Heart left ventricle (tissue), 16 donors: ENCODE results near the gene OTOGL. TPM values are rescaled to one million over a fixed set of nuclear protein-coding genes. Genes with fewer than 3 reads are reported as not detected.

ENCODE experiments used
- ATAC-seq, 4 donors: fragments of 200-7000 bp; cut with Tn5 transposase; one replicate each; pipeline ENCODE4 v1.9.1; 2020 to 2022; ENCODE audit warnings: moderate library complexity in 4 of 4, mild to moderate bottlenecking in 3 of 4, moderate number of reproducible peaks in 1 of 4
- DNase-seq, 5 donors: peaks; one replicate each; pipeline ENCODE4 v3.0.0-alpha.2; 2020
- H3K27ac ChIP-seq, 12 donors: fragments of 200-600 bp; sonication (generic) in 4 of 12; one replicate each; pipeline versions ENCODE4 v1.5.0 to v1.8.0; 2016 to 2022; ENCODE audit warnings: mild to moderate bottlenecking in 2 of 12
- H3K27me3 ChIP-seq, 9 donors: fragments of 200-600 bp; sonication (generic) in 2 of 9; one replicate each; pipeline versions ENCODE4 v1.5.1 to v1.8.0; 2016 to 2022; ENCODE audit warnings: mild to moderate bottlenecking in 3 of 9
- H3K36me3 ChIP-seq, 9 donors: fragments of 200-600 bp; sonication (generic) in 2 of 9; one replicate each; pipeline versions ENCODE4 v1.5.0 to v1.8.0; 2018 to 2022; ENCODE audit warnings: mild to moderate bottlenecking in 2 of 9
- H3K4me1 ChIP-seq, 12 donors: fragments of 200-600 bp; sonication (generic) in 4 of 12; one replicate each; pipeline versions ENCODE4 v1.5.0 to v1.8.0; 2016 to 2022; ENCODE audit warnings: mild to moderate bottlenecking in 3 of 12
- H3K4me3 ChIP-seq, 12 donors: fragments of 200-600 bp; sonication (generic) in 4 of 12; one replicate each; pipeline versions ENCODE4 v1.5.0 to v1.8.0; 2017 to 2022; ENCODE audit warnings: mild to moderate bottlenecking in 9 of 12, moderate library complexity in 4 of 12
- H3K9me3 ChIP-seq, 12 donors: fragments of 200-600 bp; sonication (generic) in 4 of 12; one replicate each; pipeline versions ENCODE4 v1.5.0 to v1.8.0; 2016 to 2022; ENCODE audit warnings: mild to moderate bottlenecking in 1 of 12
- POLR2A ChIP-seq, 2 donors: fragments of 450-650 bp; IDR thresholded peaks; one replicate each; pipeline ENCODE4 v1.6.1; 2017; ENCODE audit warnings: antibody characterized with exemption in 2 of 2, mild to moderate bottlenecking in 2 of 2, moderate library complexity in 2 of 2
- WGBS, 4 donors: extraction: QIAGEN DNeasy Blood & Tissue Kit in 2 of 4; methylation state at CpG; one replicate each; pipeline versions ENCODE4 v1.1.5 to v1.1.7; 2013 to 2018; 5-methylcytosine and 5-hydroxymethylcytosine counted together
- intact Hi-C, 10 donors: fragments of 100-400 bp; cut with DNase I; formaldehyde crosslinking; loops; one replicate each; pipeline versions ENCODE4 v1.11.1 to v1.14.2; 2022
- polyA plus RNA-seq, 2 donors: library from polyadenylated mRNA; stranded (reverse); fragments of 200-250 nt; gene quantifications; one replicate each; pipeline ENCODE4 v1.2.3, GENCODE V29; 2013
- total RNA-seq, 9 donors: library from RNA; depleted of rRNA in 2 of 9; stranded (reverse); fragments of >200 nt in 2 of 9; fragmentation: NEBNext Ultra II Directional in 3 of 9; extraction: Animal tissue kit (Norgen Biotek cat#: 25700) in 3 of 9; gene quantifications; one replicate each; pipeline versions ENCODE4 v1.1.0 to v1.2.4, GENCODE V29; 2016 to 2023
- TF ChIP-seq, protein P1 (sequence below), 12 donors: fragments of 200-600 bp; sonication (generic) in 4 of 12; IDR thresholded peaks; one replicate each; pipeline versions ENCODE4 v1.5.0 to v1.8.0; 2018 to 2022; ENCODE audit warnings: antibody characterized with exemption in 12 of 12, mild to moderate bottlenecking in 5 of 12
- donor health status: ischemic (EF 13 %, LVEDD 7.1; RV severe dilation, severe dysfunction).
- donor health status: healthy with polysubstance abuse.
- donor health status: DM: no; HTN: yes; CAD: no.
- donor health status: DM: no; HTN: no; CAD: no.
- donor health status: ischemic (EF 25% LVEDD 6.9; RV normal size, moderate dysfunction).
- donor health status: ischemic (EF 25% LVEDD 5.7; RV mildly dilated, moderate dysfunction).
- donor health status: healthy.
- donor health status: DM: yes; HTN: yes; CAD: no.
- donor health status: ischemic (EF 35%, LVEDD 5.7; RV mildly dilated, moderate dysfunction).
- donor health status: nonischemic (EF 11% LVEDD 7.7; RV severe dilation, severe dysfunction).
- donor health status: DM: yes; HTN: yes; CAD: no.
- donor health status: PGD.
- donor health status: ischemic (EF 29% LVEDD 5.4; RV normal size, mild dysfunction).
- donor health status: nonischemic (EF 23%, LVEDD 6.1; RV moderate dilation, normal function).

The OTOGL gene
- total and polyA plus RNA-seq, 11 donors: 0.05 to 1.3 (median 0.27) TPM

DNA sequence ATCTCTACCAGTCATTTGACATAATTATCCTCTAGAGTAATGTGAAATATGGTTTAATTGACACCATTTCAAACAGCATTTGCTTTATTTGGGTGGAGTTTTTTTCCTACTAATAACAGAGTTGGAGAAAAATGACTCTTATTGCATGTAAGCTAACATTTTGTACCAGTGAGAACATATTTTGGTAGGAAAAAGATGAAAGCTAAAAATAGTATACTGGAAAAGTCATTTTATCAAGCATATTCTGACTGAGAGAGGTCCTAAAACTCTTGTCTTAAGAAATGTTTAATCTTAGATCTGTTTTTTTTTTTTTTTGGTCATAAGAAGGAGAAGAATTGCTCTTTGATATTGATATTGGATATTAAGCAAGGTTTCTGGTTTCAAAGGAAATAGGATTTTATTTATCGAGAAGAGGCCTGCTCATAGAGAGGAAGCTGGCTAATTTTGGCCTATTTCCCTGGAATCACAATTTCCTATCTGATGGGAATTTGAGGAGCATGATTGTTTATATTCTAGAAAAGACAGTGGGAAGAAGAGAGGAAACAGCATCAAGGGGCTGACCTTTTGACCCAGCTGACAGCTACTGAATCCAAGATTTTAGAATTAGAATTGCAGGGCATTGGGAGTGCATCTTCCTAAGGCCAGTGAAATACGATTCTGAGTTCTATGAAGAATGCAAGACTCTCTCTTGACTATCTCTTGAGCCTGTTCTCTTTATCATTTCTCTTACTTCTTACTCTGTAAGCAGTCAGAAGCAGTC lies 19.4 kb downstream of the OTOGL start:
- TF ChIP-seq POLR2A (IDR thresholded peaks at IDR 0.05): no peak
- TF ChIP-seq, protein P1, sequence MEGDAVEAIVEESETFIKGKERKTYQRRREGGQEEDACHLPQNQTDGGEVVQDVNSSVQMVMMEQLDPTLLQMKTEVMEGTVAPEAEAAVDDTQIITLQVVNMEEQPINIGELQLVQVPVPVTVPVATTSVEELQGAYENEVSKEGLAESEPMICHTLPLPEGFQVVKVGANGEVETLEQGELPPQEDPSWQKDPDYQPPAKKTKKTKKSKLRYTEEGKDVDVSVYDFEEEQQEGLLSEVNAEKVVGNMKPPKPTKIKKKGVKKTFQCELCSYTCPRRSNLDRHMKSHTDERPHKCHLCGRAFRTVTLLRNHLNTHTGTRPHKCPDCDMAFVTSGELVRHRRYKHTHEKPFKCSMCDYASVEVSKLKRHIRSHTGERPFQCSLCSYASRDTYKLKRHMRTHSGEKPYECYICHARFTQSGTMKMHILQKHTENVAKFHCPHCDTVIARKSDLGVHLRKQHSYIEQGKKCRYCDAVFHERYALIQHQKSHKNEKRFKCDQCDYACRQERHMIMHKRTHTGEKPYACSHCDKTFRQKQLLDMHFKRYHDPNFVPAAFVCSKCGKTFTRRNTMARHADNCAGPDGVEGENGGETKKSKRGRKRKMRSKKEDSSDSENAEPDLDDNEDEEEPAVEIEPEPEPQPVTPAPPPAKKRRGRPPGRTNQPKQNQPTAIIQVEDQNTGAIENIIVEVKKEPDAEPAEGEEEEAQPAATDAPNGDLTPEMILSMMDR (IDR thresholded peaks at IDR 0.05): no peak
- peaks cover 0 to 10% (median 0%) of the 10 kb centered on the region in 12 donors for H3K9me3 ChIP-seq
- no peaks in the 10 kb centered on the region for H3K27me3 ChIP-seq
- DNase-seq: peak in 3 of 5 donors; percentile 20 to 38 (median 26)
- peak in 1 of 4 donors; percentile 29 for ATAC-seq
- peaks cover 0 to 35% (median 9%) of the 10 kb centered on the region in 12 donors for H3K4me1 ChIP-seq
- WGBS, 4 donors: 29 to 40% (median 40%) methylated on average over 2 of the region's 2 CpGs
- no peak overlapping the region for H3K4me3 ChIP-seq
- intact Hi-C loops: no loop called here
- no peaks in the 10 kb centered on the region for H3K36me3 ChIP-seq
- peak overlapping the region in 11 of 12 donors; percentile 7 to 77 (median 43) for H3K27ac ChIP-seq

DNA sequence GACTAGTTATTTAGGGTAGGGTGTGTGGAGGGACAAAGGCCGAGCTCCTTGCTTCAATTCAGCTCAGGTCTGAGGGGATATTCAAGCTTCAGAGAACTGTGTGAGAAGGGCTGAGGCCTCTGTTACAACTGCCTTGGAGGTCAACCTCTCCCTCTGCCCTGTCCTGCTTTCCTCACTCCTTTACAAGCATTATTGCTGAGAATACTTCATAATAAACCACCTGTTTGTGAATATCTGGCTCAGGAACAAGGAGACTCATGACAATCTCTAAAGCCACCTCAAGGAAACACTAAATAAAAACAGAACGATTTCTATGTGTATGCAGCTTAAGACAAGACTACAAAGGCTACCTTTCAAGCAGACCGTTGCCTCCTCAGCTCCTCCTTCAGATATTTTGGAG lies 21.7 kb downstream of the OTOGL start:
- DNase-seq (no peak), ATAC-seq (no peak)
- no peaks in the 10 kb centered on the region for H3K9me3 ChIP-seq
- H3K36me3 ChIP-seq: no peaks in the 10 kb centered on the region
- no peaks in the 10 kb centered on the region for H3K27me3 ChIP-seq
- no peak overlapping the region for H3K4me3 ChIP-seq
- H3K4me1 ChIP-seq: peaks cover 0 to 35% (median 9%) of the 10 kb centered on the region in 12 donors
- TF ChIP-seq POLR2A (IDR thresholded peaks at IDR 0.05): no peak
- TF ChIP-seq, protein P1 (IDR thresholded peaks at IDR 0.05): no peak
- H3K27ac ChIP-seq: peak overlapping the region in 1 of 12 donors; percentile 10
- 80 to 89% (median 86%) methylated on average over 3 of the region's 3 CpGs for WGBS, 4 donors
- intact Hi-C loops: no loop called here

DNA sequence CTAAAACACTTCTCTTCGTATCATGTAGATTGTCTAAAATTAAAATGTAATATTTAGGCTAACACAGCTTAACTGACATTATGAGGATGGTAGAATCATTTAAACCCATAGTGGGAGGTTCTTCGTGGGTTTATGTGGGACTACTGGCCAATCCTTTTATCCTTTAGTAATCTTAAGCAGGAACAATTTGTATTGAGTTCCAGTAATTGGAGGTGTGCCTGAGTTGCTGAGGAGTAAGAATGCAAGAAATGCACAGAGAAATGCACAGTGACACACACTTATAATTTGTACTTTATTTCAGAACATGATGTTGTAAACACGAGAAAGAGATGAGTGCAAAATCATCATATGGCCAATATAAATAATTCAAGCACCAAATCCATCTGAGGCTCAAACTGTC lies 22.3 kb downstream of the OTOGL start:
- ATAC-seq (no peak), DNase-seq (no peak)
- Histone ChIP-seq H3K9me3 (no peaks in the 10 kb centered on the region), H3K27ac (no peak overlapping the region), H3K36me3 (no peaks in the 10 kb centered on the region), H3K4me3 (no peak overlapping the region), H3K27me3 (no peaks in the 10 kb centered on the region), H3K4me1 (peaks cover 0 to 35% (median 9%) of the 10 kb centered on the region in 12 donors)
- intact Hi-C loops: no loop called here
- WGBS, 4 donors: 73 to 82% (median 77%) methylated on average over 3 of the region's 3 CpGs
- TF ChIP-seq POLR2A (IDR thresholded peaks at IDR 0.05): no peak
- TF ChIP-seq, protein P1 (IDR thresholded peaks at IDR 0.05): no peak

DNA sequence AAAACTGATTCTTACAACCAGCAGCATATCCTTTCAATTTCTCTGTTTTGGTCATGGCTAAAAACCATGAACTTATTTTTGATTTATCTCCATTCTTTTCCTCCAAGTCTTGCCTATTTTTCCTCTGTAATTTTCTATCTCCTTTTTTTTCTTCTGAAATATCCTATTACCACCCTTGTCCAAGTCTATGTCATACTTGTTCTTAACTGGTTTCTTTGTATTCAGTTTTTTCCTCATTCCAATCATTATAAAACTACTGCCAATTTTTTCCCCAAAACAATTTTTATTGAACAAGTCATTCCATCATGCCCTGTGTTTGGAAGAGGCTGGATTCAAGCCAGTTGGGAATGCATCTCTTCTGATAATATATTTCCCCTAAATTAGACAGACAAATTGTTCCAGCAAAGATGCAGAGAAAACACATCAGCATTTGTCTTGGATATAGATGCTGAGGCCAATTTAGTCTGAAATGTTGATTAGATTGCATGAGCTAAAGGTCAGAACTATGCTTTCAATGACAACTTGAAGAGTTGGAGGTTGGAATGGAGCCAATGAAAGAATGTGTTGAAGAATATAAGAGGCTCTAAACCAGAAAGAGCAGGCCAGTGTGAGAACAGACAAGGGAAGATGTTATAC lies 30.7 kb downstream of the OTOGL start:
- TF ChIP-seq POLR2A (IDR thresholded peaks at IDR 0.05): no peak
- TF ChIP-seq, protein P1 (IDR thresholded peaks at IDR 0.05): no peak
- H3K27me3 ChIP-seq: no peaks in the 10 kb centered on the region
- H3K4me1 ChIP-seq: no peaks in the 10 kb centered on the region
- no peak overlapping the region for H3K4me3 ChIP-seq
- H3K27ac ChIP-seq: peak overlapping the region in 1 of 12 donors; percentile 1
- ATAC-seq: no peak
- H3K36me3 ChIP-seq: no peaks in the 10 kb centered on the region
- no peaks in the 10 kb centered on the region for H3K9me3 ChIP-seq
- intact Hi-C loops: no loop called here
- no peak for DNase-seq
